ENCODE measurements around the gene TAS1R3. TPM values are rescaled to one million over a fixed set of nuclear protein-coding genes. Genes with fewer than 3 reads are reported as not detected.

The TAS1R3 gene
- total RNA-seq, 1 experiment from 2014 or later, result 0.28 TPM

- Histone ChIP-seq H3K14ac (ENCODE audit: insufficient read depth, low read length) (no peak overlapping the region; the same call in 1 of the 2 replicates), H3K56ac (ENCODE audit: insufficient read length, low read depth, low read length) (no peak overlapping the region), H2BK12ac (ENCODE audit: insufficient read length, low read depth, low read length) (no peak overlapping the region), H4K20me1 (ENCODE audit: control insufficient read depth, insufficient read depth, insufficient read length) (no peaks in the 10 kb centered on the region), H3K9ac (ENCODE audit: extremely low read depth, insufficient read length, low read length) (no peak overlapping the region), H3K4me1 (ENCODE audit: insufficient read depth, low read length) (peaks cover 5% of the 10 kb centered on the region; the same call in 1 of the 2 replicates), H3T11ph (ENCODE audit: low read length) (no peak overlapping the region), H3K79me1 (ENCODE audit: insufficient read depth, low read depth, low read length, poor library complexity, severe bottlenecking) (no peaks in the 10 kb centered on the region), H3K4ac (ENCODE audit: low read depth, low read length) (no peak overlapping the region), H2BK5ac (ENCODE audit: insufficient read length, low read length) (no peak overlapping the region), H2AK5ac (ENCODE audit: insufficient read length, low read length) (no peak overlapping the region), H2BK15ac (ENCODE audit: low read depth, low read length) (no peak overlapping the region), H3K23ac (ENCODE audit: insufficient read length, low read depth, low read length) (no peak overlapping the region), H4K5ac (ENCODE audit: insufficient read length, low read depth, low read length) (no peak overlapping the region), H2BK20ac (ENCODE audit: low read depth, low read length, poor library complexity, severe bottlenecking) (no peak overlapping the region), H2BK120ac (ENCODE audit: low read depth, low read length, poor library complexity, severe bottlenecking) (no peak overlapping the region), H3K27ac (ENCODE audit: insufficient read length, low read depth, low read length) (no peak overlapping the region), H3K27me3 (ENCODE audit: insufficient read depth, low read length) (no peaks in the 10 kb centered on the region), H3K18ac (ENCODE audit: insufficient read length, low read depth, low read length) (no peak overlapping the region), H3K4me2 (ENCODE audit: insufficient read depth, insufficient read length, low read length) (no peak overlapping the region), H4K8ac (replicated peaks; ENCODE audit: insufficient read length, low read depth, low read length) (no peak overlapping the region), H3K79me2 (ENCODE audit: insufficient read depth, low read length) (no peaks in the 10 kb centered on the region), H3K9me3 (ENCODE audit: control insufficient read depth, low read depth, low read length) (no peaks in the 10 kb centered on the region), H2AFZ (ENCODE audit: low read length) (no peak overlapping the region), H4K91ac (ENCODE audit: insufficient read length, low read depth, low read length) (no peak overlapping the region), H3K23me2 (ENCODE audit: insufficient read length, low read depth, low read length, poor library complexity, severe bottlenecking) (peaks cover 8% of the 10 kb centered on the region)
- Mint-ChIP-seq H3K27me3 (ENCODE audit: low read depth) (peaks cover 3% of the 10 kb centered on the region; the same call in 1 of the 2 replicates), H3K9me3 (no peaks in the 10 kb centered on the region; a peak in 1 of 5 replicates), H3K4me1 (peaks cover 18 to 27% of the 10 kb centered on the region in 2 experiments), H3K4me3 (no peak overlapping the region), H3K27ac (no peak overlapping the region), H3K36me3 (ENCODE audit: insufficient read depth in 1 of 3, low read depth in 3 of 3) (no peaks in the 10 kb centered on the region; a peak in 1 of 7 replicates)
- WGBS (ENCODE audit: extremely low coverage, insufficient read length, low lambda C conversion rate), result no CpG with 5 or more reads among the region's 13 CpGs
- no peak for DNase-seq
- TF ChIP-seq, protein P1, sequence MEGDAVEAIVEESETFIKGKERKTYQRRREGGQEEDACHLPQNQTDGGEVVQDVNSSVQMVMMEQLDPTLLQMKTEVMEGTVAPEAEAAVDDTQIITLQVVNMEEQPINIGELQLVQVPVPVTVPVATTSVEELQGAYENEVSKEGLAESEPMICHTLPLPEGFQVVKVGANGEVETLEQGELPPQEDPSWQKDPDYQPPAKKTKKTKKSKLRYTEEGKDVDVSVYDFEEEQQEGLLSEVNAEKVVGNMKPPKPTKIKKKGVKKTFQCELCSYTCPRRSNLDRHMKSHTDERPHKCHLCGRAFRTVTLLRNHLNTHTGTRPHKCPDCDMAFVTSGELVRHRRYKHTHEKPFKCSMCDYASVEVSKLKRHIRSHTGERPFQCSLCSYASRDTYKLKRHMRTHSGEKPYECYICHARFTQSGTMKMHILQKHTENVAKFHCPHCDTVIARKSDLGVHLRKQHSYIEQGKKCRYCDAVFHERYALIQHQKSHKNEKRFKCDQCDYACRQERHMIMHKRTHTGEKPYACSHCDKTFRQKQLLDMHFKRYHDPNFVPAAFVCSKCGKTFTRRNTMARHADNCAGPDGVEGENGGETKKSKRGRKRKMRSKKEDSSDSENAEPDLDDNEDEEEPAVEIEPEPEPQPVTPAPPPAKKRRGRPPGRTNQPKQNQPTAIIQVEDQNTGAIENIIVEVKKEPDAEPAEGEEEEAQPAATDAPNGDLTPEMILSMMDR (conservative IDR thresholded peaks at IDR 0.05), result no peak
These were observed 27.3 kb upstream of the TAS1R3 start for GRCh38 chr1:1303736-1304135.
